Peyer's patch (tissue), 4 donors: ENCODE data around the gene NOXO1. TPM values are rescaled to one million over a fixed set of nuclear protein-coding genes. Genes with fewer than 3 reads are reported as not detected.
A peak's percentile ranks its signal among the peaks of the same experiment; 100 is the strongest.

Experiments used
- DNase-seq, 3 donors: peaks; one replicate each; pipeline ENCODE4 v3.0.0-alpha.2; 2017 to 2019
- H3K27ac ChIP-seq, 4 donors: fragments of 200-600 bp; sonication (generic); one replicate each; pipeline ENCODE4 v1.5.1; 2016 to 2019
- H3K27me3 ChIP-seq, 2 donors: fragments of 200-600 bp; sonication (generic); one replicate each; pipeline ENCODE4 v1.5.1; 2019
- H3K36me3 ChIP-seq, 3 donors: fragments of 200-600 bp; sonication (generic); one replicate each; pipeline ENCODE4 v1.5.1; 2016 to 2019
- H3K4me1 ChIP-seq, 4 donors: fragments of 200-600 bp; sonication (generic); one replicate each; pipeline ENCODE4 v1.5.1; 2016 to 2019
- H3K4me3 ChIP-seq, 4 donors: fragments of 200-600 bp; sonication (generic); 1 replicate in 3 of 4; 2 replicates in 1 of 4; pipeline ENCODE4 v1.5.1; 2016 to 2019; ENCODE audit warnings: mild to moderate bottlenecking in 1 of 4
- H3K9me3 ChIP-seq, 4 donors: fragments of 200-600 bp; sonication (generic); one replicate each; pipeline ENCODE4 v1.5.1; 2016 to 2019; ENCODE audit warnings: mild to moderate bottlenecking in 1 of 4
- CTCF ChIP-seq, 6 experiments: fragments of 450-650 bp in 4 of 6; fragments of 200-600 bp in 2 of 6; sonication (generic) in 1 of 6; IDR thresholded peaks; one replicate each; pipeline ENCODE4 v1.5.1; 2017 to 2019; ENCODE audit warnings: antibody characterized with exemption in 6 of 6, mild to moderate bottlenecking in 3 of 6, moderate library complexity in 1 of 6
- POLR2A ChIP-seq, 2 donors: fragments of 450-650 bp; IDR thresholded peaks; one replicate each; pipeline ENCODE4 v1.5.1; 2017; ENCODE audit warnings: antibody characterized with exemption in 2 of 2, mild to moderate bottlenecking in 2 of 2, moderate library complexity in 2 of 2
- total RNA-seq, 4 donors: library from RNA; depleted of rRNA; stranded (reverse); fragments of >200 nt; gene quantifications; one replicate each; pipeline ENCODE4 v1.1.0, GENCODE V29; 2016

The NOXO1 gene
- total RNA-seq, 4 donors from 2014 or later: 8.6 to 23.1 (median 11.3) TPM

- Histone ChIP-seq H3K27ac (peak overlapping the region; percentile 39 to 74 (median 72)), H3K9me3 (no peaks in the 10 kb centered on the region), H3K4me1 (peaks cover 4 to 52% (median 13%) of the 10 kb centered on the region in 4 donors), H3K27me3 (no peaks in the 10 kb centered on the region), H3K36me3 (no peaks in the 10 kb centered on the region), H3K4me3 (peak overlapping the region; percentile 49 to 82 (median 68))
- TF ChIP-seq CTCF (IDR thresholded peaks at IDR 0.05) (peak in 1 of 6 experiments; percentile 7), POLR2A (IDR thresholded peaks at IDR 0.05) (no peak)
- DNase-seq: no peak
Measured at GRCh38 chr16:2027024-2028010, 46.0 kb upstream of the NOXO1 start.

- H3K4me1 ChIP-seq: peaks cover 4 to 48% (median 13%) of the 10 kb centered on the region in 4 donors
- peak within 1 kb of the TSS; percentile 49 to 82 (median 68) for H3K4me3 ChIP-seq
- H3K27ac ChIP-seq: peak within 1 kb of the TSS; percentile 39 to 74 (median 72)
- H3K27me3 ChIP-seq: no peaks in the 10 kb centered on the region
- DNase-seq: no peak
- no peak for TF ChIP-seq POLR2A (IDR thresholded peaks at IDR 0.05)
- TF ChIP-seq CTCF (IDR thresholded peaks at IDR 0.05): no peak
- no peaks in the 10 kb centered on the region for H3K9me3 ChIP-seq
- no peaks in the 10 kb centered on the region for H3K36me3 ChIP-seq
Measured at GRCh38 chr16:2026461-2027023, 45.3 kb upstream of the NOXO1 start, which contains the start of gene NHERF2. Gene NHERF2 (plus strand): TSS chr16:2026902. CDS start chr16:2027006, 104 bp downstream.

GRCh38 chr16:2025878-2026460 lies 44.7 kb upstream of the NOXO1 start:
- no peak for TF ChIP-seq CTCF (IDR thresholded peaks at IDR 0.05)
- TF ChIP-seq POLR2A (IDR thresholded peaks at IDR 0.05): no peak
- DNase-seq: no peak
- Histone ChIP-seq H3K4me1 (peaks cover 4 to 48% (median 13%) of the 10 kb centered on the region in 4 donors), H3K4me3 (peak overlapping the region; percentile 49 to 82 (median 68)), H3K27ac (peak overlapping the region in 3 of 4 donors; percentile 57 to 74 (median 72)), H3K36me3 (no peaks in the 10 kb centered on the region), H3K27me3 (no peaks in the 10 kb centered on the region), H3K9me3 (no peaks in the 10 kb centered on the region)

- peaks cover 0 to 7% of the 10 kb centered on the region in 2 donors for H3K27me3 ChIP-seq
- no peak overlapping the region for H3K4me3 ChIP-seq
- TF ChIP-seq CTCF (IDR thresholded peaks at IDR 0.05): no peak
- TF ChIP-seq POLR2A (IDR thresholded peaks at IDR 0.05): no peak
- peaks cover 4 to 53% (median 15%) of the 10 kb centered on the region in 4 donors for H3K4me1 ChIP-seq
- H3K27ac ChIP-seq: no peak overlapping the region
- no peak for DNase-seq
- H3K36me3 ChIP-seq: no peaks in the 10 kb centered on the region
- H3K9me3 ChIP-seq: no peaks in the 10 kb centered on the region
Measured at GRCh38 chr16:2025251-2025650, 44.0 kb upstream of the NOXO1 start.

- DNase-seq: no peak
- Histone ChIP-seq H3K4me3 (no peak overlapping the region), H3K27ac (peak overlapping the region; percentile 44 to 80 (median 68)), H3K4me1 (peaks cover 4 to 58% (median 19%) of the 10 kb centered on the region in 4 donors), H3K36me3 (no peaks in the 10 kb centered on the region), H3K27me3 (peaks cover 0 to 18% of the 10 kb centered on the region in 2 donors), H3K9me3 (no peaks in the 10 kb centered on the region)
- no peak for TF ChIP-seq POLR2A (IDR thresholded peaks at IDR 0.05)
- no peak for TF ChIP-seq CTCF (IDR thresholded peaks at IDR 0.05)
Measured at GRCh38 chr16:2024032-2024420, 42.8 kb upstream of the NOXO1 start.
